HG03060 (cell line): ENCODE measurements around the gene TEKT5.
"Not testable (repeated sequence)": the region's sequence is repeated elsewhere in the genome, so short reads cannot be mapped to it uniquely, and the experiment has no call there.

ENCODE experiments used
- ATAC-seq: cut with Tn5 transposase; IDR thresholded peaks from one replicate; pipeline ENCODE4 v1.9.1; 2021; ENCODE audit warnings: low read depth, moderate number of reproducible peaks; ENCODE audit not compliant: unreplicated experiment

The TEKT5 gene

DNA sequence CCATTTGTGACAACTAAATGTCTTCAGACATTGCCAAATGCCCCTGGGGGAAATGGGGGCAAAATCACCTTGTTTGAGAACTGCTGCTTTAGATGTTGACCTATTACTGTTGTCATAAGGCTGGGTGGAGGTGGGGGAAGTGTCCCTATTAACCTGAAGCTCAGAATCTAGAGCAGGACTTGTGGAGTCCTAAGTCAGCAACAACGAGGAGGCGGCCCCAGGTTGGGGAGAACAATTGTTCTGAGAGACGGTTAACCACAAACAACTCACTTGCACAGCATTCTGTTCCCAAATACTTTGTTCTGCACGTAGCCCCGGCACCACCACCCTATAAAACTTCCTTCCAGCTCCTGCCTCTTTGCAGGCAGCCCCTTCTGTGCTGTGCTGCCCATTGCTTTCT lies 32.5 kb downstream of the TEKT5 start:
- ATAC-seq = no peak

DNA sequence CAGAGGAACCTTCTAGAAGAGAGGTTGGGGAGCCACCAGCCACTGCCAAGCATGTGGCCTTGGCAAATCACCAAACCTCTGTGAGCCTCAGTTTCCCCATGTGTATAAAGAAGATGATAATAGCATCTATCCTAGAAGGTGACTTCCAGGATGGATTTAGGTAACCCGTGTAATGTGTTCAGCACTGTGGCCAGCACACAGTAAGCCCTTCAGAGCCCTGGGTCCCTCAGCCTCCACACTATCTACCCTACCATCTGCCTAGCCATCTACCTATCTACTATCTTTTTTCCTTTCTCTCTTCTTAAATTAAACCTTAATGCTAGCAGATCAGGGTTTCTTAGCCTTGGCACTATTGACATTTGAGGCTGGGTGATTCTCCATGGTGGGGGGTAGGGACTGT lies 33.0 kb downstream of the TEKT5 start:
- ATAC-seq = no peak

DNA sequence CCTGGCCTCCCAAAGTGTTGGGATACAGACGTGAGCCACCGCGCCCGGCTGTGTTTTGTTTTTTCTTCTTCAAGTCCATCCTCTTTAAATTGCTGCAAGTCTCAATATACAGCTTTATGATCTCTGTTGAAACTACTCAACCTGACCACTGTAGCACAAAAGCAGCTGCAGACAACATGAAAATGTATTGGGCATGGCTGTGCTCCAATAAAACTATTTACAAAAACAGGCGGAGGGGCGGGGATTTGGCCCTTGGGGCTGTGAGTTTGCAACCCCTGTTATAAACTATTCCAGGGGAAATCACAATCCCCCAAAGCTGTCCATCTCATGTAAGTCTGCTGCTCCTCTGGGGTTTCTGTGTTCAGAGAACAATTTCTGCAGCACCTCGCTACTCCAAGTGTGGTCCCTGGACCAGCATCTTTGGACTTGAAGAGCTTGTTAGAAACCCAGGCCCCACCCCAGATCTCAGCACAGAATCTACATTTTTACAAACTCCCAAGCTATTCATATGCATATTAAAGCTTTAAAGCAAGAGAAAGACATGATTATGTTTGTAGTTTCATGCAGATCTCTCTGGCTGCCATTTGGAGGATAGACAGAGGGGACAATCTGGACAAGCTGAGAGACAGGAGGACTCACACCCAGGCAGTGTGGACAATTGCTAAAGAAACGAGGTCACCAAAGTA lies 33.6 kb downstream of the TEKT5 start:
- no peak for ATAC-seq

DNA sequence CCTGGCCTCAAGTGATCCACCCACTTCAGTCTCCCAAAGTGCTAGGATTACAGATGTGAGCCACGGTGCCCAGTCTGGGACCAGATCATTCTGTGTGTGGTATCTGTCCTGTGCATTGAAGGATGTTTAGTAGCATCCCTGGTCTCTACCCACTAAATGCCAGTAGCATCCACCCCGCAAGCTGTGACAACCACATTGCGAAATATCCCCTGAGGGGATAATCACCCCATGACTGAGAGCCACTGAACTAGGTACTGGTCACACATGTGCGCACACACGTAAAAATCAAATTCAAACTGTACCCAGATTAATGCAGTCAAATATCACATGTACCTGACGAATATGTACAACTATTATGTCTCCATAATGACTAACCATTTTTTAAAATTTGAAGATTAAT lies 35.8 kb downstream of the TEKT5 start:
- ATAC-seq = no peak

DNA sequence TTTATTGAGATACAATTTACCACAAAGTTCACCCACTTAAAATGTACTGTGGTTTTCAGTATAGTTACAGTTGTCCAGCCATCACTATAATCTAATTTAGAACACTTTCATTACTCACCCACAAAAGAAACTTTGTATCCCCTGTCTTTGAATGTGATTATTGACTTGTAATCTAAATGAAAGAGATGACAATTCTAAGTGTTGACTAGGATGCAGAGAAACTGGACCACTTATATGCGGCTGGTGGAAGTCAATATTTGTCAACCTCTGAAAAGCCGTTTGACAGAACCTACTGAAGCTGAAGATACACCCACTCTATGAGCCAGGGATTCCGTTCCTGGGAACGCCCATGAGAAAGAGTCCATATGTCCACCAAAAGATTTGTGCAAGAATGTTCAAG lies 36.8 kb downstream of the TEKT5 start:
- ATAC-seq = no peak

DNA sequence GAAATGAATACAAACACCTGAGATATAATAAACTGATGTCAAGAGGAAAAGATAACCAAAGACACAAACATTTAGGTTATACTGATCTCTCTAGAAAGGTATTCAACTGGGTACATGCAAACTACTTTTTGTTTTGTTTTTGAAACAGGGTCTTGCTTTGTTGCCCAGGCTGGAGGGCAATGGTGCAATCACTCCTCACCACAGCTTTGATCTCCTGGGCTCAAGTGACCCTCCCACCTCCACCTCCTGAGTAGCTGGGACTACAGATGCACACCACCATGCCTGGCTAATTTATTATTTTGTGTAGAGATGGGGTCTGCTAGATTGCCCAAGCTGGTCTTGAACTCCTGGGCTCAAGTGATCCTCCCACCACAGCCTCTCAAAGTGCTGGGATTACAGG lies 38.1 kb downstream of the TEKT5 start:
- ATAC-seq = no peak

DNA sequence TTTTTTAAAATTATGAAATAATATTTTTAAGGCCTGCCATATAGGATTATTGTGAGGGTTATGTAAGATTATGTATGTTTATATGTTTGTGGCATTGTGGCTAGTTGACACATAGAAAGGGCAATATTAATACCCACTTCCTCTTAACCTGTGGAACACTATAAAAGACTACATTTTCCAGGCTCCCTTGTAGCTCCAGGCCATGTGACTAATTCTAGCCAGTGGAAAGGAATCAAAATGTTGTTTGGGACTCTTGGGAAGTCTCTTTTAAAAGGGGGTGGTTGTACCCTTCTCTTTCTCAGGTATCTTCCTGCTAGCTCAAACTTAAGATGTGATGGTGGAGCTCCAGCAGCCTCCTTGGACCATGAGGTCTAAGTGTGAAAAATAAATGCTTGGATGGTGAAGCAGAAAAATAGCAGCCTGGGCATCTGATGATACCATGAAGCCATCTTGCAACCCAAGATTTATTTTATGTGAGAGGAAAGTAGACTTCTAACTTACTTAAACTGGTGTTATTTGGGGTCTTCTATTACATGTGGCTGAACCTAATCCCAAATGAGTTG lies 39.2 kb downstream of the TEKT5 start:
- ATAC-seq = no peak

DNA sequence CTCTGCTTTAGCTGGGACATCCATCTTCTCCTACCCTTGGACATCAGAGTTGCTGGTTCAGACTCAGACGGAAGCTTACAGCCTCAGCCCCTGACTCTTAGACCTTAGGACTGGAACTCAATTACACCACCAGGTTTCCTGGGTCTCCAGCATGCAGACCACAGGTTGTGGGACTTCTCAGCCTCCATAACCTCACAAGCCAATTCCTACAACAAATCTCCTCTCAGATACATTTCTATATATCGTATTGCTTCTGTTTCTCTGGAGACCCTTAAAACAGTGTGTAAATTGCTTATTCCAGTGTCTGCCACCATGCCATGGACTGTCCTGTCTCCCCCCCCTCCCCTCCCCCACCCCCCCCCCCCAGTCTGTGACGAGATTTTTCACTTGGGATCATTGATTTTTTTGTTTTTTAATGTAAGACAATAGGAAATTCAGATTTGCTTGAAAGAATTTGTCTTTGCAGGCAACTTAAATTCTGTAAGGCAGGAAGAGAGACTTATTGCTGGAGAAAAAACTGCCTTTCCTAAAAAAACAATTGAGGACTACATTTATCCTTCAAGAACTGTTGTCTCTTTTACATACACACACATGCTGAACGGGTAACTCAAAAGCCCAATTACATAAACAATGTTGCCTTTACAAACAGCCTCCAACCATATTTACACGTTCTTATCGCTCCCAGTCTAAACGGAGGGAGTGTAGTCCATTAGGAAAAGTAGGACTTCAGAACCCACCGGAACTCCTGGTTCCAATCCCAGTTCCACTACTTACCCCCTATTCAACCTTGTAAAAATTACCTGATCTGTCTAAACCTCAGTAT lies 39.9 kb downstream of the TEKT5 start:
- no peak for ATAC-seq

DNA sequence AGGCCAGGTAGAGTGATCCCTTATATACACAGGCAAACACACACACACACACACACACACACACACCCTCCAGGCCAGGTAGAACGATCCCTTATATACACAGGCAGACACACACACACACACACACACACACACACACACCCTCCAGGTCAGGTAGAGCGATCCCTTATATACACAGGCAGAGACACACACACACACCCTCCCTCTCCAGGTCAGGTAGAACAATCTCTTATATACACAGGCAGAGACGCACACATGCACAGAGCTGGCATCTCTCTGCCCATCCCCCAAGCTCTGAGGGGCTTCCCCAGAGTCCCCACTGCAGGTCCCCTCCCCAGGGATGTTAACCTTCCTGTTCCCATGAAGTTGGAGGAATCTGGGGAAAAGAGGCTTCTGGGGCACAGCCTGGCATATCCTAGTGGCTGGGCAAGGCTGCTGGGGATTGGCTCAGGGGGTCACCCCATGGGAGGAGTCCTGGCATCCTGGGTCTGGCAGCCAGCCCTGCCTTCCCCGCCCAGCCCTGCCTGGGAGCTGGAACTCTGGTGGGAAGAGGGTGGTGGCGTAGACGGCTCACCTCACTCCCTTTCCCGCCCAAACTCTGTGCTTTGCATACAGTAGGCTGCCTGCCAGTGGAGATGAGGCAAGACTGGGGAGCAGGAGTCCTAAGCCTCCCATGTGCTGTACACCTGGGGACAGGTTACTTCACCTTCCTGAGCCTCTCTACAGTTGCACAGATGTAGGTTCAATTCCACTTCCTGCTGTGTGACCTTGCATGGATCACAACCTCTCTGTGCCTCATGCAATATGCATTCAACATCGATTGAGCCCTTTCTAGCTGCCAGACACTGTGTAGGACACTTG lies 41.8 kb downstream of the TEKT5 start:
- no peak for ATAC-seq

DNA sequence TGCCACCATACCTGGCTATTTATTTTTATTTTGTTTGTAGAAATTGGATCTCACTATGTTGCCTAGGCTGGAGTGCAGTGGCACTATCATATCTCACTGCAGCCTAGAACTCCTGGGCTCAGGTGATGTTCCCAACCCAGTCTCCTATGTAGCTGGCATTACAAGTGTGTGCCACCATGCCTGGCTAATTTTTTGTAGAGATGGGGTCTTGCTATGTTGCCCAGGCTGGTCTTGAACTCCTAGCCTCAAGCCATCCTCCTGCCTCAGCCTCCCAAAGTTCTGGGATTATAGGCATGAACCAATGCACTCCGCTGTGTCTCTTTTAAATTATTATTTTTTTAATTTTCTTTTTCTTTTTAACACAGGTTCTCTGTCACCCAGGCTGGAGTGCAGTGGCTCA lies 45.6 kb downstream of the TEKT5 start:
- not testable (repeated sequence) for ATAC-seq

DNA sequence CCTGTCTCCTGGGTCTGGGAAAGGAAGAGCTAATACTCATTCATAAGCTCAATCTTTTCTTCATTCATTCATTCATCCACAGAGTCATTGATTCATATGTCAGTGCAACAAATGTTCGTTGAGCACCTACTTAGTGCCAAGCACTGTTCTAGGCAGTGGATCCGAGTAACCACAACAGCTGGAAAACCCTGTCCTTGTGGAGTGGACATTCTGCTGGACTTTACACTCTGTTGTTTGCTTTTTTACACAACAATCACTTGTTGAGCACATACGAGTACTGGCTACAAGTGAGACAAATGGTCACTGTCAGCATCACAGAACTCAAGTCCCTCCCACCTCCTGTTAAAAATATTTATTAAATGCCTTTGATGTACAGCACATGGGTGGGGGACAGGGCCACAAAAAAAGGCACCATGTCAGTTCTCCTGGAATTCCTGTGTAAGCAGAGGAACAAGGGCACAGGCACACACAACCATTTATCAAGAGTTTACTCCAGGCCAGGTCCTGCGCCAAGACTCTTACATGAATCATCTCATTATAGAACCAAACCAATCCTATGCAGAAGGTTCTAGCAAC lies 46.9 kb downstream of the TEKT5 start:
- no peak for ATAC-seq

DNA sequence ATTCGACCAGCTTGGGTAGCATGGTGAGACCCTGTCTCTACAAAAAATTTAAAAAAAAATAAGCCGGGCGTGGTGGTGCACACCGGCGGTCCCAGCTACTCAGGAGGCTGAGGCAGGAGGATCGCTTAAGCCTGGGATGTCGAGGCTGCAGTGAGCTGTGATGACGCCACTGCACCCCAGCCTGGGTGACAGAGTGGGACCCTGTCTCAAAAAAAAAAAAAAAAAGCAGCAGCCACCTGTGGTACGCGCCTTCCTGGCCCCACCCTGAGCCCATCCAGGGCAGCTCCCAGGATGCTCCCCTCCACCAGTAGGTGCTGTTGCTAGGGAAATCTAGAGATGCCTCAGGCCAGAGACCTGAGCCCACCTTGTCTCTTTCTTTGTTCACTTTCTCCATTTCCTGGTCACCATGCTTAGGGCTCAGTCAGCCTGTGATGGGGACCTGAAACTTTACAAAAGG lies 47.4 kb downstream of the TEKT5 start:
- no peak for ATAC-seq

DNA sequence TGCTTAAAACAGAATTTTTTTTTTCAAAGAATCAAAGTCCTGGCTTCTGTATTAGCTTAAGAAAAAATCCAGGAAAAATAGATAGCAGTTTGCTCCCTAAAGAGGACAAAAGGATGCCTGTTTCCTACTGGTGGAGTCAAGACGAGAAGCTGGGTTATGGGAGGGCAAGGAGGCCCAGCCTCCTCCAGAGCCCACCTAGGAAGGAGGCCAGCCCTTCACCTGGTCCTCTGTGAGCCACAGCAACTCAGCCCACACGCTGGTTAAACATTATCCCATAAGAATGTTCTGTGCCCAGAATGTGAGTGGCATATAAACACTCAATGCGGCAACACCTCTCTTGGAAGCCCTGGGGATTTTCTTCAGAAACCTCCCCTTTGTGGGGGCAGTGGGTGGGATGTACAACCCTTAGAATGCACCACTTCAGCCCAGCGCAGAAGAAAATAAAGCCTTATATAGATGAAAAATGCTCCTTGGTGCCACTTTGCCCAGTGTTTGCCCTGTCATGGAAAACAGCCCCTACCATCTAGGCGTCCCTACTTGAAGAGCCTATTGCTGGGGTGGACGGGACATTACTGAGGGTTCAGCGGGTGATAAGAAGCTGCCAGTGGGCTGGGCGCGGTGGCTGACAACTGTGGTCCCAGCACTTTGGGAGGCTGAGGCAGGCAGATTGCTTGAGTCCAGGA lies 48.0 kb downstream of the TEKT5 start:
- ATAC-seq = no peak

DNA sequence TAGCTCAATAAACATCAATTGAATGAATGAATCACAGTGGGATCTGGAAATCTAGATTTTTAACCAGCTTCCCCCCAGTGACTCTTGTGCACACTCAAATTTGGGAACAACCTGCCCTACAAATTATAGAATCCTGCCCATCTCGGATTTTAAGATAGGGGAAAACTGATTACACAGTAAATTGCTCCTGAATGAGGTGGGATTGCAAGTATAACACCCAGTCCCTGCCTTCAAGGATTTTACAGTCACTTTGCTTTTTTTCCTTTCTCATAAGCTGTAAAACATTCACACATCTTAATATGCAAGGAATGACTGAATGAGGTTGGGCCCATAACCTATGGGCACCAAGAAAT lies 48.5 kb downstream of the TEKT5 start:
- no peak for ATAC-seq

DNA sequence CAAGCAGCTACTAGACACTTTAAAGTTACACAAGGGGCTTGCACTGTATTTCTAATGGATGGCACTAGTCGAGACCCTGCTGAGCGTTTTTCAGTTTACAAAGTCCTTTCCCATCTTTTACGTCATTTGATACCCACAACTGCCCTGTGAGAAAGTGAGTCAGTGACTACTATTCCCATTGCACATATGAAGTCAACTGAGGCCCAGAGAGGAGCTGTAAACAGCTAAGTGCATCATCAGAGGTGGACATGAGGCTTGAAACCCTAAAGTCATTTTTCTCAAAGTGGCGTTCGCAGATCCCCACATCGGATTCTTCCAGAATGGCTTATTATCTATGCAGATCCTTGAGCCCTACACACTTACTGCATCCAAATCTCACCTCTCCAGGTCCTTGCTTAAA lies 50.6 kb downstream of the TEKT5 start:
- ATAC-seq = no peak

DNA sequence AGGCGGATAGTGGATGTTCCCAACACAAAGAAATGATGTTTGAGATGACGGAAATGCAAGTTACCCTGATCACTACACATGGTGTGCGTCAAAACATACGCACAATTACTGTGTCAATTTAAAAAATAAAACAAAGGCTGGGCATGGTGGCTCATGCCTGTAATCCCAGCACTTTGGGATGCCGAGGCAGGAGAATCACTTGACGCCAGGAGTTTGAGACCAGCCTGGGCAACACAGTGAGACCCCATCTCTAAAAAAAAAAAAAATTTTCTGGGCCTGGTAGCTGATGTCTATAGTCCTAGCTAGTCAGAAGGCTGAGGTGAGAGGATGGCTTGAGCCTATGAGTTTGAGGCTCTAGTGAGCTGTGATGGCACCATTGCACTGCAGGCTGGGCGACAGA lies 51.8 kb downstream of the TEKT5 start:
- no peak for ATAC-seq

DNA sequence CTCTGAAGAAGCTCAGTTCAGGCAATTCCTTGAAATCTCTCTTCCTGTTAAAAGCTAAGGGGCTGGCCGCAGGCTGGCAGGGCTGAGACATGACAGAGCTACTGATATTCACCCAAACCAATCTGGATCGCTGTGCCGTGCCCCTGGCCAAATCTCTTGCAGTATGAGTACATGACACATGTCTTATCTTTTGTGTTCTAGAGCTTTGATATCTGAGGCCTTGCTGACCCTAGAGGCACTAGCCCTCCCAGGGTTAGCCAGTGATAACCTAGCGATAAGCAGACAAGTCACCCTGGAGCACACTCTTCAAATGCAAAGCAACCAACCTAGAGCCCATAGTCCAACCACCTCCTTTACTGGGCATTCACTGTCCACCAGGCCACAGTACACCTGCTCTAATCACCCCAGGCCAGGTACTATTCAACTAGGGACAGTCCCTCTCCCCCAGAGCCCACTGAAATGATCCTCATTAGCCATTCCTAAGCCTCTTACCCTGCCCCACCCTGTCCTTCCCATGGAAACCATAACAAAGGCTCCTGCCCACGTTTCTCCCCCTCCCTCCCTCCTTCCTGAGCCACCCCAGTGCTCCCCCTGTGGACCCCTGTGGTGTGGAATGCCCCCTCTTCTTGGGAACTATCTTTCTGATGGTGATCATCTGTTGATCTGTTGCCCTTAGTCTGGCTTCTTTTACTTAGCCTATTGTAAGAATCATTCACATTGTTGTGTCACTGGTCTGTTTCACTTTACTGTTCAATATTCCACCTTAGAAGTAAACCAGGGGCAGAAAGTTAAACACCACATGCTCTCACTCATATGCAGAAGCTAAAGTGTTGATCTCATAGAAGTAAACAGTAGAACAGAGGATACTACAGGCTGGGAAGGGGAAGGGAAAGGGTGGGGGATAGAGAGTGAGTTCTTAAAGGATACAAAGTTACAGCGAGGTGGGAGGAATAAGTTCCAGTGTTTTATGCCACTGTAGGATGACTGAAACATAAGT lies 52.5 kb downstream of the TEKT5 start:
- no peak for ATAC-seq

DNA sequence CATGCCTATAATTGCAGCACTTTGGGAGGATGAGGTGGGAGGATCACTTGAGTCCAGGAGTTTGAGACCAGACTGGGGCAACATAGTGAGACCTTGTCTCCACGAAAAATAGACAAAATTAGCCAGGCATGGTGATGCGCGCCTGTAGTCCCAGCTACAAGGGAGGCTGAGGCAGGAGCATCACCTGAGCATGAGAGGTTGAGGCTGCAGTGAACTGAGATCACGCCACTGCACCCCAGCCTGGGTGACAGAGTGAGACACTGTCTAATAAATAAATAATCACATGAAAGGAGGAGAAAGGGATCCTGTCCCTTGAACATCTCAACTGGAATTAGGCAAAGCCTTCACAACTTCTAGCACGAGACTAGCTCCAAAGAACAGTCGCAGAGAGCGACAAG lies 53.2 kb downstream of the TEKT5 start:
- no peak for ATAC-seq

DNA sequence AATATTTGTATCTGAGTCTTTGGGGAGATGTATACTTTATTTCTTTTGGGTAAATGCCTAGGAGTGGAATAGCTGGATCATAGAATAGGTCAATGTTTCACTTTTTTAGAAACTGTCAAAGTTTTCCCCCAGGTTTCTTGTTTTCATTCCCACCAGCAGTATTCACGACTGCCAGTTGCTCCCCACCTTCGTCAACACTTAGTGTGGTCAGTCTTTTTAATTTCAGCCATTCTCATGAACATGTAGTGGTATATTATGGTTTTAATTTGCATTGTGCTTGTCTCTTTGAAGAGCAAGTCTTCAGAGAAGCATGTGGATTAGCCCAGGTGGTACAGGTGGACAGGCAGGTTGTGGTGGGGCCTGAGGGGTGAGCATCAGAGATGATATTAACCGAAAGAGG lies 53.8 kb downstream of the TEKT5 start:
- ATAC-seq = no peak
